Mammary epithelial cell (primary cell): Measurements from ENCODE around the gene CNTNAP2.

Source experiments
- EZH2 ChIP-seq: IDR thresholded peaks from 2 replicates; pipeline ENCODE4 v1.6.1; 2012; ENCODE audit warnings: low read length, inconsistent platforms, borderline replicate concordance
- TF ChIP-seq, protein P1 (sequence below), 2 donors: IDR thresholded peaks in 1 of 2; conservative IDR thresholded peaks in 1 of 2; 2 replicates each; pipeline ENCODE4 v1.5.1; 2011 to 2012; ENCODE audit warnings: inconsistent platforms in 2 of 2, low read length in 2 of 2, mild to moderate bottlenecking in 2 of 2, control low read depth in 1 of 2, low read depth in 1 of 2; ENCODE audit not compliant: insufficient read depth in 1 of 2; ENCODE audit errors: extremely low read depth in 1 of 2

DNA sequence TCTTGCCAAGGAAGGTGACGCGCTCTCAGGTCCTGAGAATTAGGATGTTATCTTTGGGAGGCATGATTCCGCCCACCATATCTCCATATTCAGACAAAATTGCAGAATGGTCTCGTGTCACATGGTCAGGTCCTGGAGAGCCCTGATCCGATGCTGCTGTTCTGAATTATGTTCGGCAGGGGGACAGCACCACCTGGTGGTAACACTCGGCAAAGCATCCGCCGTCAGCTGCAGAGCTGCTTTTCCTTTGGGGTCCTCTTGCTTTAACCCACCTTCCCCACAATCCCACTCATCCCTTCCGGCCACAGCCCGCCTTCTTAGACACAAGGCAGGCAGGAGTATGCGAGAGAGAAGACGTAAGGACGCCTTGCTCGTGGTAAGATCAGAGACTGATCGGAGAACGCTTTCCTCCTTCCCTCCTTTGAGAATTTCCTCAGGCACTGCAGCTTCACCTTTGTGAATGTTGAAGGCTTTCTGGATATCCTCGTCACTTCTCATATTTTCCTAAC is 2146.2 kb downstream of the CNTNAP2 start:
- TF ChIP-seq, protein P1, sequence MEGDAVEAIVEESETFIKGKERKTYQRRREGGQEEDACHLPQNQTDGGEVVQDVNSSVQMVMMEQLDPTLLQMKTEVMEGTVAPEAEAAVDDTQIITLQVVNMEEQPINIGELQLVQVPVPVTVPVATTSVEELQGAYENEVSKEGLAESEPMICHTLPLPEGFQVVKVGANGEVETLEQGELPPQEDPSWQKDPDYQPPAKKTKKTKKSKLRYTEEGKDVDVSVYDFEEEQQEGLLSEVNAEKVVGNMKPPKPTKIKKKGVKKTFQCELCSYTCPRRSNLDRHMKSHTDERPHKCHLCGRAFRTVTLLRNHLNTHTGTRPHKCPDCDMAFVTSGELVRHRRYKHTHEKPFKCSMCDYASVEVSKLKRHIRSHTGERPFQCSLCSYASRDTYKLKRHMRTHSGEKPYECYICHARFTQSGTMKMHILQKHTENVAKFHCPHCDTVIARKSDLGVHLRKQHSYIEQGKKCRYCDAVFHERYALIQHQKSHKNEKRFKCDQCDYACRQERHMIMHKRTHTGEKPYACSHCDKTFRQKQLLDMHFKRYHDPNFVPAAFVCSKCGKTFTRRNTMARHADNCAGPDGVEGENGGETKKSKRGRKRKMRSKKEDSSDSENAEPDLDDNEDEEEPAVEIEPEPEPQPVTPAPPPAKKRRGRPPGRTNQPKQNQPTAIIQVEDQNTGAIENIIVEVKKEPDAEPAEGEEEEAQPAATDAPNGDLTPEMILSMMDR (conservative IDR thresholded peaks at IDR 0.05 in 1 of 2, IDR thresholded peaks at IDR 0.05 in 1 of 2; ENCODE audit: extremely low read depth in 1 of 2, insufficient read depth in 1 of 2, low read depth in 1 of 2, low read length in 2 of 2): peak; percentile 81 to 93
- no peak for TF ChIP-seq EZH2
